NK-92 (cell line): ENCODE results near the gene SOBP.

Source experiments
- DNase-seq: peaks from one replicate; lab custom pipeline; 2025; ENCODE audit not compliant: unreplicated experiment; lab: John Stamatoyannopoulos, UW

SOBP gene

DNA sequence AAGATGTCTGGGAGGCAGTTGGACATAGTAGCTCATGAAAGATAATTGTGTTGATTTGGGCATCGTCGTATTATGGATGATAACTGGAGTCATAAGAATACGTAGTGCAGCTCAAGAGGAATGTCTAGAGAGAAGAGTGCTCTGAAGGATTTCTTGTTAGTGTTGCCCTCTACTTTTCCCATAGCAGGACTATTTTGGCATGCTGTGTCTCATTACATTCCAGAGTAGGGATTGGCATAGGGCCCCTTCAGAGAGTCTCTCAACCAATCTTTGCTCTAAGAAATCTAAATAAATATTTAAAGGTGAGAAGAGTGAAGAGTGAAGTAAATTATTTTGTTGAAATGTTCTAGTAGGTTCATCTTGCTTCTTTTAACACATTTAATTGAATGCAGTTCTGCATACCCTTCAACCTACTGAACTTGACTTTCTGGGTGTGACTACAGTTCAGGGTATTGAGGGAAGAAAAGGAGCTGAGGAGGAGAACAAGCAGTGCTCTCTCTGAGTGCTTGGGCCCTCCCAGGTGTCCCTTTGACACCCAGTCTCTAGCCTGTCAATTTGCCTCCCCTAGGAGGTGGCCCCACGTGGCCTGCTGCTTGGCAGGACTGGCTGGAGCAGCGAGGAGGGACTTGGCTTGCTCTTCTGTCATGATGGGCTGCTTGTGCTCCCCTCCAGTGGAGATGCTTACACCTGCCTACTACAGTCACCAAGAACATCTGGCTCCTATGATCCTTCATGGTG, 33.3 kb downstream of the SOBP start:
- DNase-seq = no peak

DNA sequence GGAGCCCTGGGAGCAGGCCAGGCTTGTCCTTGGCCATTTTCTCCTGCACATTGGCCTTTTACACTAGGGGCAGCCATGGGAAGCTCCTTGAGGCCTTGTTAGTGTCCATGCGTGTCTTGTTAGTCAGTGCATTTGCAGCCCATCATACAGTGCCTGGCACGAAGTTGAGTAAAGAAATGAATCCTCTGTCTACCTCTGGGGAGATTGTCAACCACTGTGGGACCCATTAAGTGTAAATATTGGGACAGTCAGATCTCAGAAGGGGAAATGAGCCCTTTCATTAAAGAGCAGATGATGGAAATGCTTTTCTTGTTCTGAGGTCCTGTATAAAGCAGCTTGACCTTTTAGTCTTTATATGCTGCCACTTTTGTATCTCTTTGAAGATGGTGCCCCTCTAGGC, 33.9 kb downstream of the SOBP start:
- no peak for DNase-seq

DNA sequence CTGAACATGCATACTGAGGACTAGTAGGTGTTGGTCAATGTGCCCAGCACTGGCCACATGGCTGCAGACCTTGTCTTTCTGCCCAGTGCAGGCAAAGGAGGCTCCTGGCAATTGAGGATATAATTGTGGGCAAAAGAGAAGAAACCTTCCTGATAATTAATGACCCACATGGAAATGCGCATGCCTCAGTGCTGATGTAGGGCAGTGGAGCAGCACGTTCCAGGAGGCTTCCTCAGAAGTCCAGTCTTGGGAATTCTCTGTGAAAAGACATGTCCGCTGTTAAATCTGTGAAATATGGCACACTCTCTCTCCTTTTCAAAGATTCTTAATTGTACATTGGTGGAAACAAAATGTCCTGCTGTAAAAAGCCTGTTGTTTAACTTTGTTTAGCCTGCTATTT, 34.7 kb downstream of the SOBP start:
- DNase-seq = no peak

DNA sequence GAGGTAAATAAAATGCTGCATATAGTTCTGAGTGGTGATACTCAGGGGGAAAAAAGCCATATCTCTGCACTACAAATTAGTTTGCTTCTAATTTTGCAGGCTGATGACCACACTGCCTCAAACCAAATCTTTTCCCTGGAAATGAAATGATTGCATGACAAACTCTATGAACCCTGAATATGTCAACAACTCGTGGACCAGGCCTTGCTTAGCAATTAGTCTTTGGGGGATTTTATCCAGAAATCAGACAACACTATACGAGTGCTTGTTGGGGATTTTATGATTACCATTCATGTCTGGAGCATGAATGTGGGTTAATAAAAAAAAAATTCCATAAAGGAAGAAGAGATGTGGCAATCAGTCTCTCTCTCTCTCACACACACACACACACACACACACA, 42.0 kb downstream of the SOBP start:
- DNase-seq = no peak

DNA sequence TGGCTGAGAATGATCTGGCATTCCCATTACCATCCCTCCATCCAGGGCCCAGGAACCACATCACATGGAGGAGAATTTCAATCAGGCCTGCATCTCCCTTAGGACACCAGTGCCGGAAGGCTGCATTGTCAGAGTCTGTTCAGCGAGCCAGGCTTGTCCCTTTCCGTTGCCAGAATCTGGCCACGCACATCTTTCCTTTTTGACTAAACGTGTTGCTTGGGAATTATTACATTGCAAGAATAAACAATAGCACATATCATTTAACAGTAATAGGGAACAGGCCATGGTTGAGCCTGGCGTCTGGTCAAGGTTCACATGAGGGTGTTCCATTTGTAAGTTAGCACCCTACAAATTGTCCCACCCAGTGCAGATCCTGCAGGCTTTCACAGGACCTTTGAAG, 42.8 kb downstream of the SOBP start:
- no peak for DNase-seq

DNA sequence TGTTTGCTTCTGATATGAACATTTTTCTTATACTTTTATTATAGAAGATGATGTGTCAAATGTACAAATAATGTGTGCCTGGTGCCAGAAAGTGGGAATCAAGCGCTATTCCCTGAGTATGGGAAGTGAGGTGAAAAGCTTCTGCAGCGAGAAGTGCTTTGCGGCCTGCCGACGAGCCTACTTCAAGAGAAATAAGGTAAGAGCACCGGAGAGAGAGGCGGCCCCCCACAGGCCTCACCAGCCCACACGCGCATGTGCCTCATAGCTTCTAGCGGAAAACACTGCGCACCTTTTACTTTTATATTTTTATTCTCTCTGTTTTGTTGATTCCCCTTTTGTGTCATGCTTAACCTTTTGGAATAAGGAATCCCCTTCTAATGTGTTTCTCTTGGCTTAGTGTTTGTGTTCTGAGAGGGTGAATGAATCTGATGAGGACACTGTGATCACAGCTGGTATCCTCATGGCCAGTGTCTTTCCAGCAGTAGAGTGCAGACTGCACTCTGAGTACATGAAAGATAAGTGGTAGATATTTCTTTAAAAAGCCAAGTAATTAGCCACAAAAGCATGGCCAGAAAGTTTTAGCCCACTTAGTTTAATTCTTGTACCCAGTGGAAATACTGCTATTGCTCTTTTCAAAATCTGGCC, 43.6 kb downstream of the SOBP start:
- no peak for DNase-seq

DNA sequence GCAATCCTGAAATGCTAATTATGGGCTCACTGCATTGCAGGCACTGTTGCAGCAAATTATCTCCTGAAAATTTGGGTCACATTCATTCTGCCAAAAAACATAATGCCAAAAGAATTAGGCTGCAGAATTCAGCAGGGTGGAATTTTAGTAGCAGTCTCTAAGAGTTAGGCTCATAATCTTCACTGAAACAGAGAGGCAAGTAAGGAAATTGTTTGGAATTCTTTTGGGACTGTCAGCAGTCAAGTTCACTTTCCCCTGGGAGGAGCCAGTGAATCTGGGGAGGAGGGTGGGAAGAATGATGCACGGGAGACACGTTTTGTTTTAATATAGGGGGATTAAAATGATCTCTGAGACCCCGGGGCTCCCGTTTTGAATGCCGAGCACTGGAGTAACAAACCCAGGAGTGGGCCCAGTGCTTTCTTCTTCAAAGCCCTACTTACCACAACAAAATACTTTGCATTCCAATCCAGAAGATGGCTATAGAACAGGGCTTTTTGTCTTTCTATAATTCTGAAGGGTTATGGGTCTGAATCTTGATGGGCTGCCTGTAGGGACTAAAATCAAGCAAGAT, 44.7 kb downstream of the SOBP start:
- no peak for DNase-seq

DNA sequence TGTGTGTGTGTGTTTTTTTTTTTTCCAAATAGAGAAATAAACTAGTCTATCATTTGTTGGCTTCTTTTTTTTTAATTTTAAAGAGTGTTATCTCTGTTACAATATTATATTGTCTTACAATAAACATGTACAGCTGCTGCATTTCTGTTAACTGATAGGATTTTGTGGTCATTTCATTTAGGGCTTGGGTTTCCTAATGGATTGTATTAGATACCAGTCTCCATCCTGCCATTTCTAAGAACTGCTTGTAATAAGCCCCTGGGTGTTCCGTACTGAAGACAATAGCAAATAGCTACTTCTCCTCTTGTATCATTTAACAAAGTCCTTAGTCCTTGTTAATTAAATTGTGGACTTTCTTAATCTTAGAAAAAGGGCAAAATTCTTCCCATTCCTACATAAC, 45.7 kb downstream of the SOBP start:
- no peak for DNase-seq

DNA sequence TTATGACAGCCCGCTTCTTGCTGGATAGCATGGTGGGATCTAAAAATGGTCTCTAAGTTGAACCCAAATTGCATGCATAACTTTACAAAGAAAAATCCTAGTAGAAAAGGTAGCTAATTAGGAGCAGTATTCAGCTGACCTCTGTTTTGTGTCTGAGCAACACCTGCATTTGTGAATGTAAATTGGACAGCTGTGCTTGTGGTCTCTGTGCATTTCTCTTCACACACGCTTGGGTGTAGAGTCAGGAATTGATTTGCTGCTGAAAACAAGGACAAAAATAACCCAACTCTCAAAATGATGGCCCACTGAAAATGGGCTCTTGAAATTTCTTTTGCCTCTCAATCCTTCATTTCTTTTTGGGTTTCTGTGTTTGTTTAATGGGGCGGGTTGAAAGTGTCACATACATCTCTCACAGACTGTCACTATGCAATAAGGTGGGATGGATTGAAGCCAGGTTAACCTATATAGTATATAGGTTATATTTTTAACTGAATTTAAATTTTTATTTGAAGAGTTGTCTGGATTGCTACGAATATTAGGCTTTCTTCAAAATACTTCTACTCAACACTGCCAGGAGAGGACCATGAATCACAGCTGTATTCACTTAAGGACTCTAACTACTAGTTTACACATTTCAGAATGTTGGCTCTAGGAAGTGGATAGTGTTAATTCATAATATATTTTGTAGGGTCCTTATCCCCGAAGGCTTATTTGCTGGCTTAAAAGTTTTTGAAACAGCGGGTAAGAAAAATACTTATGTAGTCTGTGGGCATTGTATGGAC, 46.5 kb downstream of the SOBP start:
- DNase-seq = no peak

DNA sequence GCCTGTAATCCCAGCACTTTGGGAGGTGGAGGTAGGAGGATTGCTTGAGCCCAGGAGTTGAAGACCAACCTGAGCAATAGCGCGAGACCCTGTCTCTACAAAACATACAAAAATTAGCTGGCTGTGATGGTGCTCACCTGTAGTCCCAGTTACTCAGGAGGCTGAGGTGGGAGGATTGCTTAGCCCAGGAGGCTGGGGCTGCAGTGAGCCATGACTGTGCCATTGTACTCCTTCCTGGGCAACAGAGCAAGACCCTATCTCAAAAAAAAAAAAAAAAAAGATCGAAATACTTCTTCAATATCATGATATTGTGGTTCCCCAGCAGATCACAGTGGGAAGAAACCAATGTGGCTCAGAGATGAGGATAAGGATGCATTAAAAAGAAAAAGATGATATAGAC, 47.6 kb downstream of the SOBP start:
- no peak for DNase-seq

DNA sequence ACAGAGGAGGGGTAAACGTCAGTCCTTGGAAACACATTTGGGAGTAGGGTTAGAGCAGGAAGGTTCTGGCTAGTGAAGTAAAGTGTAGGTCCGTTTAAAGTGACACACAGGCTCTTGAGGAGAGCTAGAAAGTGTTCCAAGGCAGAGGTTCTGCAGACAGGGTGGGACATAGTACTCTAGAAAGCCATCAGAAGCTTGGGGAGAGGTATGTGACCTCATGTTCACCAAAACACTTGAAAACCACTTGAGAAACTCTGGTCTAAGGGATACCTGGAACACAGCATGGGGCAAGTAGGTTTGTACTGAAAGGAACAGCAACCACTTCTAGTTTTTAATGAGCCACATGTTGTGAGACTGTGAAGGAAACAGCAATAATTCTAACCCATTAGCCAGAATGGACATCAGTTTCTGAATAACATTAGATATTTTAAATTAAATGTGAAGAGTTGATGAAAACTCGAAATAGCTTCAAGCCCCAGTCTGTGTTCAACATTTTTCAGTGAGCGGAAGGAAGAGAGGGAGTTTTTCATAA, 49.0 kb downstream of the SOBP start:
- DNase-seq = no peak

DNA sequence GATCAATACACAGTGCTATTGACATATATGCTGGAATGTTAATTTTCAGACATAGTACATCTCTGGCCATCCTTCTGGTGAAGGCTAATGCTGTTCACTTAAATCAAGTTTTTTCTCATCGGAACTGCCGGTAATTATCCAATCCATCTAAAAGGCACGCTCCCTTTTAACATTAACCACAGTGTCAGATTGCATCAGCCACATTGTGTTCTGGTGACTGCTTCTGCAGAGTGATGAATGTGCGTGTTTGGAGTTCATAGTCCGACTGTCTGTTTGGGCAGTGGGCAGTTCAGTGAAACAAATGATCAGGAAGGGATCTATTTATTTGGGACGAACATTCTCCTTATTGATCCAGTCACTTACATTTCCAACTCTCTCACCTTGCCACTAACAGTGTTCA, 49.5 kb downstream of the SOBP start:
- no peak for DNase-seq

DNA sequence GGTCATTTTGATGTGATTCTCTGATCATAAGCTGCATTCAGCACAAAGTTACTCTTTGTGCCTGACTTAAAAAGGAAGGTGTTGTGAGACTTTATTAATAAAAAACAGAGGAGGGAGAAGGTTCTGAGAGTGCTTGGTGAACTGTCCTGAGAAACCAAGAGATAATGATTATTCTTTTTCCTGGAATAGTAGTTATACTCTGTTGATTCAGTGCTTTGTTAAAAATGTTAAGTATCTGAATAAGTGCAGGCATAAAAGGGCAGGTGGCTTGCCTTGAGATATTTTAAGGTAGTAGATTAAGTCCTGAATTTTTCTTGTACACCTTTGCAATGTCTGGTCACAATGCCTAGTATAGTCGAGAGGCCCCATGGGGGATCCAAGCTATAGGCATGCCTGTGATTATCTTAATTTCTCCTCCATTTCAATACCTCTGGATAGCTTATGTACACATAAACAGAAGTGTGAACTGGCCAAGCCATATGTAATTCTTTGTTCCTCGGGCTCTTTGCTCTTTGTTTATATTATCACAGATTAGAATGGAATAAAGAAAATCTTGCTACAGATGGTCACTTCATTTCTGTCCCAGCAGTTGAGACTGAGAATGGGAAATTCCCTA, 50.0 kb downstream of the SOBP start:
- DNase-seq = no peak

DNA sequence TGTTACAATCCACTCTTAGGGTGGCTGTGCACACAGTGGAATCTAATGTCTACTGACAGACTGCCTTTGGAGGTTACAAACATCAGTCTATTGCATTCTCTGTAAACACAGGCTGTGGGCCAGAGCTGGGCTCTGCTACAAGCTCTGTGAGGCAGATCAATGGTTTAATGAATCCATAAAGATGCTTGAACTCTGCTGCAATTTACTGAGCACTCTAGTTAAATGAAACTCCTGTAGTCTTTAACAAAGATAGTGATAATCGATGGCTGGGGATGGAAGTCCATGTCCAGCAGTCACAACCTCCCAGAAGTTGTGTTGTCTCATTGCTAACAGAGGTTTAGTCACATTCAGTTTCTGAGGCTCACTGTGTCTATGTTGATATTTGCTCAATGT, 50.5 kb downstream of the SOBP start:
- DNase-seq = no peak

DNA sequence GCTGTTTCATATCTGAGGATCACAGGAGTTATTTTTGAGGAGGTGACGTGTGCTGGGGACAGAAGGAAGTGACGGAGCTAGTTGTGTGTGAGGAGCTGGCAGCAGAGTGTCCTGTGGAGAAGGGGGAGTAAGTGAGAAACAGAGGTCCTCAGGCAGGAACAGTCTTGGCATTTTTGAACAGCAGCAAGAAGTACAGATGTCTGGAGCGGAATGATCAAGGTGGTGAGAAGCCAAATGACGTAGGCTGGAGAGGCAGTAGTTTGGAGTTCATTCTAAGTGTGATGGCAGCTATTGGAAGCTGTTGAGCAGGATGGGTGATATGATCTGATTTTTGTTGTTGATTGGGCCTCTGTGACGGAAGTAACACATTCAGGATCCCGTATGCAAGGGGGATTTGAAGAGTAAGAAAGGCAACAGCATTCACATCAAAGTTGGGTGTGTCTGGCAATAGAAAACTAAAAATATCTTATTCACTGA, 52.3 kb downstream of the SOBP start:
- DNase-seq = no peak

DNA sequence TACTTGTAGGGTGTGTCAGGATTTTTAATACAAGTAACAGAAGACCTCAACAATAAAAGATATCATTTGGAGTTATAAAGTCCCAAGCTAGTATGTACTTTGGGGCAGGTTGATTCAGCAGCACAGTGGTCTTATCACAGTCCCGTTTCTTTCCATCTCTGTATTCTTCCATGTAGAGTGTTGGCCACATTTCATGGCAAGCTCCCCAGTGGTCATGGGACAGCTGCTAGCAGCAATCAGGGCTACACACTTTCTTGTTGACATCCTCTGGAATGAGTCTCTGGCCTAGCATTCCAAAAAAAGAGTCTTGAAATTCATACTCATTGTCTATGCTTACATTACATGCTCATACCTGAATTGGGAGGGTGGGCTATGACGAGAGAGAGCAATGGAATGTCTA, 53.2 kb downstream of the SOBP start:
- no peak for DNase-seq

DNA sequence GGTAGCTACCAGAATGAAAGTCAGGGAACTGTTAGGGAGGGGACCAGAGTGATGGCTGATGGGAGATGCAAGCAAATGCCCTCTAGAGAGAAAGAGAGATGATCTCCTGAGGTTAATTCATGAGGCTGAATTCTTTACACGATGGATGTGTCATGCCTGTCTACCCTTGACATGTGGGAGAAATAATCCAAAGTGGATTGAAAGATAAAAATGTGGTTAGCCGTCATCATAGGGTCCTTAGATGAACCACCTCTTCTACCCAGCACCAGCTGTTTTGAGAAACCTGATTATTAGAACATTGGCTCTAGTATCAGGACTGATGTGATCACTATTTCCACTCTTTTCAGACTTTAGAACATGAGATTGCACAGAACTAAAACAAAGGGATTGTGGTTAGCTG, 53.6 kb downstream of the SOBP start:
- DNase-seq = no peak

DNA sequence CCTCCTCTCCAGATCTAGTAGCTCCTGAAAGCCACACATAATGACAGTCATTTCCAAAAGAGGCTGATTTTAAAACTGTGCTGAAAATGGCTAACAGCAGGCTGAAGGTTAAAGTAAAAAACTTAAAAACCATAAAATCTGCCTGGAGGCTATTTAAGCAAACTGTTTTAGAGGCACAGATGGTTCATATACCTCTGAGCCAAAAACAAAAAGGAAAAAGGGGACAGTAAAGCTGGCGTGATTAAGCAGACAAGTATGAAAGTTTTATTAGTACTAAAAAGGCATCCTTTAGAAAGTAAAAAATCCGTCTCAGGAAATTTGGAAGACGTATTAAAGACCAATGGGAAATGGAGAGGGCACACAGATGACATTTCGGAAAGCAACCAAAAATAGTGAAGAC, 55.8 kb downstream of the SOBP start:
- DNase-seq = no peak

DNA sequence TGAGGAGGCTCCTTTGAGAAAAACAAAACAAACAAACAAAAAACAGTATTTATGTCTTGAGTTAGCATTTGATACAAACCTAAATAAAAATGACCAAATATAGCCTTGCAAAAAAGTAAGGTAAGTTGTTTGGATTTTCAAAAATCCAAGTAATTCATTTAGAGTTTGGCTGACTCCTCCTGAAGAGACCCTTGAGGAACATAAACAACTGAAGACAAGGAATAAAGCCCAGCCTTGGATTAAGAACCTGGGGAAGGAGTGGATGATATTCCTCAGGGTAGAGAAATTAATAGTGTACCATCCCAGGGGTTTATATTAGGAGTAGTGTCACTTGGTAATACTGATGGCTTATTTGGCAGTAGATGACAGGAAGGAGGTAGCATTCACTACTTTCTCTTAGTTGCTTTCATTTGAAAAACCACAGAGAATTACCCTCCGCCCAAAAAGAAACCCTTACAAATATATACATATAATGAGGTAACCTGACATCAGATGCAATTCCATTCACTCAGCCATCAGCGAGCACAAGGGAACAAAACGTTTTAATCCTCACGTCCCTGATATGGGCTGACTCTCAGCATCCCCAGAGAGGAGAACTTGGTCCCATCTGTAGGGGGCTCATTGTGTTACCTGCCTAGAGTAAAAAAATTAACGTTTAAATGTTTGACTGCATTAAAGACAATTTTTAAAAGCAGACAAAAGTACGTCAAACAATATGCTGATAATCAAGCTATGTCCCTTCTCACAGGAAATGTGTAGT, 57.0 kb downstream of the SOBP start:
- no peak for DNase-seq

DNA sequence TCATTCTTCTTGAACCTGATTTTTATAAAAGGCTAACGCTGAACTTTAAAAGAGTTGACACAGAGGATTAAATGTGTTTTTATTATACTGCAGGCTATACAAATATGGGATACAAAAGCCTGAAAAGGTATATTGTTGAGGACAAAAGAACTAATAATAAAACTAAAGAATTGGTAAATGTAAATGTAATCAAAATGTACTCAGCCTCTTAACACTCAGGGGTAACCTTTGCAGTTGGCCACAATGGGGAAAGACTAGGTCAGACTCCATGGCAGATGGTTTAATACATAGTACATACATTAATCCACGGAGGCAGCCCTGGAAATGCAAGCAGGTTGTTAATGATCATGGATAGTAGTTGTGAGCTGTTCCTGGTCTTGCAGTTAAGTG, 57.5 kb downstream of the SOBP start:
- DNase-seq = no peak
